SK-N-SH treated with all-trans-retinoic acid at 6 μM for 48 hours (cell line): ENCODE data around the gene SERPINB1.

Source experiments
- ATAC-seq: fragments of 200-7000 bp; cut with Tn5 transposase; 3 replicates; pipeline ENCODE4 v1.9.1; 2020; ENCODE audit warnings: mild to moderate bottlenecking, moderate library complexity
- ARNTL ChIP-seq: fragments of 450-650 bp; formaldehyde crosslinking; IDR thresholded peaks from 2 replicates; pipeline ENCODE4 v1.5.0; 2020; ENCODE audit warnings: low read depth, mild to moderate bottlenecking, moderate library complexity, borderline replicate concordance
- BACH2 ChIP-seq: fragments of 250-450 bp; sonication (Bioruptor Pico); IDR thresholded peaks from 2 replicates; pipeline ENCODE4 v1.9.0; 2021; ENCODE audit warnings: mild to moderate bottlenecking, borderline replicate concordance
- CSDC2 ChIP-seq: fragments of 250-450 bp; sonication (Bioruptor Pico); IDR thresholded peaks from 2 replicates; pipeline ENCODE4 v1.5.0; 2020; ENCODE audit warnings: mild to moderate bottlenecking, moderate library complexity
- CSRNP3 ChIP-seq: fragments of 250-450 bp; sonication (Bioruptor Pico); IDR thresholded peaks from 2 replicates; pipeline ENCODE4 v1.5.1; 2021; ENCODE audit warnings: mild to moderate bottlenecking, moderate library complexity
- ESRRG ChIP-seq: fragments of 250-450 bp; sonication (Bioruptor Pico); IDR thresholded peaks from 2 replicates; pipeline ENCODE4 v1.6.1; 2021; ENCODE audit warnings: mild to moderate bottlenecking
- ISL1 ChIP-seq: fragments of 250-450 bp; sonication (Bioruptor Pico); IDR thresholded peaks from 2 replicates; pipeline ENCODE4 v2.1.2; 2022; ENCODE audit warnings: mild to moderate bottlenecking, moderate library complexity
- OSR1 ChIP-seq: fragments of 250-450 bp; sonication (Bioruptor Pico); IDR thresholded peaks from 2 replicates; pipeline ENCODE4 v1.8.0; 2022; ENCODE audit warnings: moderate library complexity, mild to moderate bottlenecking, inconsistent platforms
- PPARA ChIP-seq: fragments of 250-450 bp; sonication (Bioruptor Pico); IDR thresholded peaks from 2 replicates; pipeline ENCODE4 v1.5.0; 2020; ENCODE audit warnings: mild to moderate bottlenecking, borderline replicate concordance
- RARB ChIP-seq: fragments of 250-450 bp; sonication (Bioruptor Pico); IDR thresholded peaks from 2 replicates; pipeline ENCODE4 v1.8.0; 2021; ENCODE audit warnings: mild to moderate bottlenecking, moderate library complexity
- SNAI2 ChIP-seq: fragments of 250-450 bp; sonication (Bioruptor Pico); IDR thresholded peaks from 2 replicates; pipeline ENCODE4 v1.5.0; 2020; ENCODE audit warnings: mild to moderate bottlenecking, moderate library complexity
- TCF4 ChIP-seq: fragments of 250-450 bp; sonication (Bioruptor Pico); IDR thresholded peaks from 2 replicates; pipeline ENCODE4 v1.8.0; 2021; ENCODE audit warnings: mild to moderate bottlenecking, moderate library complexity, borderline replicate concordance
- TOX ChIP-seq: fragments of 250-450 bp; sonication (Bioruptor Pico); IDR thresholded peaks from 2 replicates; pipeline ENCODE4 v1.8.0; 2021; ENCODE audit warnings: mild to moderate bottlenecking, moderate library complexity, borderline replicate concordance
- ZFP3 ChIP-seq: fragments of 250-450 bp; sonication (Bioruptor Pico); IDR thresholded peaks from 2 replicates; pipeline ENCODE4 v1.5.0; 2020; ENCODE audit warnings: mild to moderate bottlenecking, moderate library complexity
- ZNF565 ChIP-seq: fragments of 450-650 bp; formaldehyde crosslinking; conservative IDR thresholded peaks from 2 replicates; pipeline ENCODE4 v1.5.0; 2020; ENCODE audit warnings: low read depth, mild to moderate bottlenecking, moderate library complexity
- ZNF8 ChIP-seq: fragments of 450-650 bp; formaldehyde crosslinking; IDR thresholded peaks from 2 replicates; pipeline ENCODE4 v1.5.0; 2020; ENCODE audit warnings: mild to moderate bottlenecking, moderate library complexity
- TF ChIP-seq, protein P1 (sequence below): fragments of 250-450 bp; sonication (Bioruptor Pico); IDR thresholded peaks from 2 replicates; pipeline ENCODE4 v1.8.0; 2020; ENCODE audit warnings: mild to moderate bottlenecking, moderate library complexity, borderline replicate concordance

Gene SERPINB1

GRCh38 chr6:2783188-2783963 is 58.3 kb downstream of the SERPINB1 start (continued):
- TF ChIP-seq, protein P1, sequence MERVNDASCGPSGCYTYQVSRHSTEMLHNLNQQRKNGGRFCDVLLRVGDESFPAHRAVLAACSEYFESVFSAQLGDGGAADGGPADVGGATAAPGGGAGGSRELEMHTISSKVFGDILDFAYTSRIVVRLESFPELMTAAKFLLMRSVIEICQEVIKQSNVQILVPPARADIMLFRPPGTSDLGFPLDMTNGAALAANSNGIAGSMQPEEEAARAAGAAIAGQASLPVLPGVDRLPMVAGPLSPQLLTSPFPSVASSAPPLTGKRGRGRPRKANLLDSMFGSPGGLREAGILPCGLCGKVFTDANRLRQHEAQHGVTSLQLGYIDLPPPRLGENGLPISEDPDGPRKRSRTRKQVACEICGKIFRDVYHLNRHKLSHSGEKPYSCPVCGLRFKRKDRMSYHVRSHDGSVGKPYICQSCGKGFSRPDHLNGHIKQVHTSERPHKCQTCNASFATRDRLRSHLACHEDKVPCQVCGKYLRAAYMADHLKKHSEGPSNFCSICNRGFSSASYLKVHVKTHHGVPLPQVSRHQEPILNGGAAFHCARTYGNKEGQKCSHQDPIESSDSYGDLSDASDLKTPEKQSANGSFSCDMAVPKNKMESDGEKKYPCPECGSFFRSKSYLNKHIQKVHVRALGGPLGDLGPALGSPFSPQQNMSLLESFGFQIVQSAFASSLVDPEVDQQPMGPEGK, result no peak

DNA sequence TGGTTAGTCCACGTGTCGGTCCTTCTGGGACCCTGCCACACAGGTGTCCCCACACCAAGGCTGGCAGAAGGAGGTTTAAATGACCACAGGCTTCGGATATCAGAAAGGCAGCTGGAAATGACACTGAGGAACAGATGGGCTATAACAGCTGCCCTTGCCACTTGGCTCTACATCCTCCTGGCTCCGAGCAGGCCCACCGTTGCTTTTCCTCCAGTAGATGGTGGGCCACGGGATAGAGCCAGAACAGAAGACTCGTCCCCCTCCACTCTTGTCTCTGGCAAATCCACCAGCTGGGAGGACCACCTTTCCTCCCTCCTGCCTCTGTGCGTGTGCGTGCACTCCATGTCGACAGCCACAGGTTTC is 58.9 kb downstream of the SERPINB1 start:
- ATAC-seq, result no peak; the same call in 2 of the 3 replicates

GRCh38 chr6:2782356-2782708 is 59.3 kb downstream of the SERPINB1 start:
- no peak for ATAC-seq
- no peak for TF ChIP-seq CSRNP3 (CRISPR knock-in tag)
- TF ChIP-seq CSDC2 (CRISPR knock-in tag), result no peak
- no peak for TF ChIP-seq TOX (CRISPR knock-in tag)
- TF ChIP-seq ZNF8, result no peak
- TF ChIP-seq PPARA (CRISPR knock-in tag), result no peak
- TF ChIP-seq OSR1 (CRISPR knock-in tag), result no peak
- TF ChIP-seq ZNF565, result no peak
- no peak for TF ChIP-seq ARNTL (CRISPR knock-in tag)
- no peak for TF ChIP-seq TCF4 (CRISPR knock-in tag)
- TF ChIP-seq BACH2 (CRISPR knock-in tag), result no peak
- no peak for TF ChIP-seq ISL1 (CRISPR knock-in tag)
- TF ChIP-seq, all 23 proteins: peak for 0

More for the DNA sequence above, 58.9 kb downstream of the SERPINB1 start:
- no peak for TF ChIP-seq ZFP3 (CRISPR knock-in tag)
- TF ChIP-seq ESRRG (CRISPR knock-in tag), result no peak
- no peak for TF ChIP-seq RARB (CRISPR knock-in tag)
- TF ChIP-seq SNAI2 (CRISPR knock-in tag), result no peak
